Tibial artery (tissue), 4 donors: ENCODE results near the gene CTNNA2.

Experiments
- DNase-seq, 2 donors: peaks; one replicate each; pipeline ENCODE4 v3.0.0-alpha.2; 2019
- H3K27ac ChIP-seq, 2 donors: fragments of 200-600 bp; sonication (generic) in 1 of 2; 1 replicate in 1 of 2; 2 replicates in 1 of 2; pipeline ENCODE4 v1.5.1; 2018 to 2019; ENCODE audit warnings: mild to moderate bottlenecking in 1 of 2
- H3K27me3 ChIP-seq, 2 donors: fragments of 200-600 bp; sonication (generic) in 1 of 2; one replicate each; pipeline versions ENCODE4 v1.5.1 to v1.6.0; 2016 to 2019
- H3K36me3 ChIP-seq, 3 donors: fragments of 200-600 bp; sonication (generic) in 2 of 3; one replicate each; pipeline ENCODE4 v1.5.1; 2016 to 2019; ENCODE audit warnings: mild to moderate bottlenecking in 2 of 3
- H3K4me1 ChIP-seq, 4 donors: fragments of 200-600 bp; sonication (generic) in 2 of 4; 1 replicate in 3 of 4; 2 replicates in 1 of 4; pipeline ENCODE4 v1.5.1; 2016 to 2019
- H3K4me3 ChIP-seq, 2 donors: fragments of 200-600 bp; sonication (generic) in 1 of 2; 1 replicate in 1 of 2; 2 replicates in 1 of 2; pipeline ENCODE4 v1.5.1; 2018 to 2019; ENCODE audit warnings: mild to moderate bottlenecking in 2 of 2
- H3K9me3 ChIP-seq, 3 donors: fragments of 200-600 bp; sonication (generic) in 1 of 3; one replicate each; pipeline ENCODE4 v1.5.1; 2016 to 2019
- CTCF ChIP-seq, 2 experiments: fragments of 200-600 bp in 1 of 2; fragments of 450-650 bp in 1 of 2; IDR thresholded peaks; one replicate each; pipeline ENCODE4 v1.5.1; 2017 to 2019; ENCODE audit warnings: antibody characterized with exemption in 2 of 2, mild to moderate bottlenecking in 1 of 2, moderate library complexity in 1 of 2
- intact Hi-C: fragments of 100-400 bp; cut with DNase I; formaldehyde crosslinking; loops from one replicate; pipeline ENCODE4 v1.15.0; 2023; ENCODE audit warnings: low total_unique reads

The CTNNA2 gene

GRCh38 chr2:79975791-79976565, 463.1 kb downstream of the CTNNA2 start:
- Histone ChIP-seq H3K9me3 (no peaks in the 10 kb centered on the region), H3K27ac (no peak overlapping the region), H3K36me3 (no peaks in the 10 kb centered on the region), H3K4me1 (no peaks in the 10 kb centered on the region), H3K4me3 (no peak overlapping the region), H3K27me3 (no peaks in the 10 kb centered on the region)
- TF ChIP-seq CTCF (IDR thresholded peaks at IDR 0.05): no peak
- intact Hi-C loops: no loop called here
- DNase-seq: no peak

- intact Hi-C loops: no loop called here
Measured at GRCh38 chr2:79977792-79978191, 464.9 kb downstream of the CTNNA2 start.

GRCh38 chr2:79980116-79980515, 467.3 kb downstream of the CTNNA2 start:
- H3K27ac ChIP-seq: no peak overlapping the region
- H3K4me3 ChIP-seq: no peak overlapping the region
- H3K4me1 ChIP-seq: no peaks in the 10 kb centered on the region
- no peaks in the 10 kb centered on the region for H3K9me3 ChIP-seq
- no peaks in the 10 kb centered on the region for H3K36me3 ChIP-seq
- H3K27me3 ChIP-seq: no peaks in the 10 kb centered on the region
- no peak for DNase-seq
- intact Hi-C loops: no loop called here
- TF ChIP-seq CTCF (IDR thresholded peaks at IDR 0.05): no peak

More at GRCh38 chr2:79977792-79978191, 464.9 kb downstream of the CTNNA2 start:
- H3K27ac ChIP-seq: no peak overlapping the region
- H3K27me3 ChIP-seq: no peaks in the 10 kb centered on the region
- H3K36me3 ChIP-seq: no peaks in the 10 kb centered on the region
- TF ChIP-seq CTCF (IDR thresholded peaks at IDR 0.05): no peak
- H3K9me3 ChIP-seq: no peaks in the 10 kb centered on the region
- DNase-seq: no peak
- no peak overlapping the region for H3K4me3 ChIP-seq
- H3K4me1 ChIP-seq: no peaks in the 10 kb centered on the region

GRCh38 chr2:79980816-79981215, 468.0 kb downstream of the CTNNA2 start:
- Histone ChIP-seq H3K27me3 (no peaks in the 10 kb centered on the region), H3K27ac (no peak overlapping the region), H3K4me3 (no peak overlapping the region), H3K4me1 (no peaks in the 10 kb centered on the region), H3K9me3 (no peaks in the 10 kb centered on the region), H3K36me3 (no peaks in the 10 kb centered on the region)
- no peak for TF ChIP-seq CTCF (IDR thresholded peaks at IDR 0.05)
- intact Hi-C loops: no loop called here
- DNase-seq: no peak

- Histone ChIP-seq H3K36me3 (no peaks in the 10 kb centered on the region), H3K9me3 (no peaks in the 10 kb centered on the region), H3K27ac (no peak overlapping the region), H3K27me3 (no peaks in the 10 kb centered on the region), H3K4me1 (no peaks in the 10 kb centered on the region), H3K4me3 (no peak overlapping the region)
- intact Hi-C loops: no loop called here
- DNase-seq: no peak
- no peak for TF ChIP-seq CTCF (IDR thresholded peaks at IDR 0.05)
Measured at GRCh38 chr2:79981316-79981715, 468.5 kb downstream of the CTNNA2 start.
